ENCODE measurements around the gene ADGRL1.

Gene ADGRL1

GRCh38 chr19:14102756-14103155, 103.2 kb downstream of the ADGRL1 start:
- H2AFZ ChIP-seq (ENCODE audit: low read depth, low read length) = no peak overlapping the region
- H3K9me3 ChIP-seq (ENCODE audit: insufficient read depth, low read length, severe bottlenecking) = no peaks in the 10 kb centered on the region
- no peaks in the 10 kb centered on the region for H3K27me3 ChIP-seq (ENCODE audit: insufficient read depth, low read length, poor library complexity)
- peaks cover 44% of the 10 kb centered on the region for H3K36me3 ChIP-seq (ENCODE audit: insufficient read depth, low read length)
- no peak overlapping the region for H3K4me2 ChIP-seq (ENCODE audit: insufficient read depth, low read length)
- no peak overlapping the region for H3K4me3 ChIP-seq (ENCODE audit: low read depth in 1 of 2, low read length in 2 of 2)
- H3K9ac ChIP-seq (ENCODE audit: low read depth, low read length) = no peak overlapping the region
- no peaks in the 10 kb centered on the region; the same call in 1 of the 2 replicates for H4K20me1 ChIP-seq (ENCODE audit: insufficient read depth, low read length)
- DNase-seq (no peak), ATAC-seq (ENCODE audit: insufficient read depth, low read depth) (no peak)
- H3K4me1 ChIP-seq (ENCODE audit: insufficient read depth, low read length) = no peaks in the 10 kb centered on the region
- H3K27ac ChIP-seq (ENCODE audit: low read length) = no peak overlapping the region
- TF ChIP-seq EZH2 (IDR thresholded peaks at IDR 0.05; ENCODE audit: borderline replicate concordance, low read depth, low read length, severe bottlenecking) = no peak
- no peak for TF ChIP-seq CTCF (IDR thresholded peaks at IDR 0.05; ENCODE audit: borderline replicate concordance, extremely low read depth, low read length, poor library complexity, severe bottlenecking)
- 0 out of 2 replicates have a peak, but pooled peaks cover under 1% of the 10 kb centered on the region for H3K79me2 ChIP-seq (ENCODE audit: insufficient read depth, low read length)

GRCh38 chr19:14102102-14102696, 103.8 kb downstream of the ADGRL1 start:
- Histone ChIP-seq H3K27me3 (ENCODE audit: insufficient read depth, low read length, poor library complexity) (no peaks in the 10 kb centered on the region), H4K20me1 (ENCODE audit: insufficient read depth, low read length) (no peaks in the 10 kb centered on the region), H3K4me3 (ENCODE audit: low read depth in 1 of 2, low read length in 2 of 2) (no peak overlapping the region), H3K9me3 (ENCODE audit: insufficient read depth, low read length, severe bottlenecking) (no peaks in the 10 kb centered on the region), H3K27ac (ENCODE audit: low read length) (no peak overlapping the region), H3K36me3 (ENCODE audit: insufficient read depth, low read length) (peaks cover 49% of the 10 kb centered on the region), H2AFZ (ENCODE audit: low read depth, low read length) (no peak overlapping the region), H3K9ac (ENCODE audit: low read depth, low read length) (no peak overlapping the region), H3K4me1 (ENCODE audit: insufficient read depth, low read length) (no peaks in the 10 kb centered on the region), H3K79me2 (ENCODE audit: insufficient read depth, low read length) (no peaks in the 10 kb centered on the region), H3K4me2 (ENCODE audit: insufficient read depth, low read length) (no peak overlapping the region)
- TF ChIP-seq EZH2 (IDR thresholded peaks at IDR 0.05; ENCODE audit: borderline replicate concordance, low read depth, low read length, severe bottlenecking) (no peak), CTCF (IDR thresholded peaks at IDR 0.05; ENCODE audit: borderline replicate concordance, extremely low read depth, low read length, poor library complexity, severe bottlenecking) (no peak)
- no peak for DNase-seq
- no peak for ATAC-seq (ENCODE audit: insufficient read depth, low read depth)

- TF ChIP-seq CTCF (IDR thresholded peaks at IDR 0.05; ENCODE audit: borderline replicate concordance, extremely low read depth, low read length, poor library complexity, severe bottlenecking) = no peak
- TF ChIP-seq EZH2 (IDR thresholded peaks at IDR 0.05; ENCODE audit: borderline replicate concordance, low read depth, low read length, severe bottlenecking) = no peak
- DNase-seq (no peak), ATAC-seq (ENCODE audit: insufficient read depth, low read depth) (no peak)
- H3K9me3 ChIP-seq (ENCODE audit: insufficient read depth, low read length, severe bottlenecking) = no peaks in the 10 kb centered on the region
- H3K27me3 ChIP-seq (ENCODE audit: insufficient read depth, low read length, poor library complexity) = no peaks in the 10 kb centered on the region
- H3K4me2 ChIP-seq (ENCODE audit: insufficient read depth, low read length) = no peak overlapping the region
- no peak overlapping the region for H3K27ac ChIP-seq (ENCODE audit: low read length)
- H4K20me1 ChIP-seq (ENCODE audit: insufficient read depth, low read length) = no peaks in the 10 kb centered on the region
- no peaks in the 10 kb centered on the region for H3K79me2 ChIP-seq (ENCODE audit: insufficient read depth, low read length)
- no peak overlapping the region for H3K9ac ChIP-seq (ENCODE audit: low read depth, low read length)
- H3K36me3 ChIP-seq (ENCODE audit: insufficient read depth, low read length) = peaks cover 57% of the 10 kb centered on the region
- no peaks in the 10 kb centered on the region for H3K4me1 ChIP-seq (ENCODE audit: insufficient read depth, low read length)
- H3K4me3 ChIP-seq (ENCODE audit: low read depth in 1 of 2, low read length in 2 of 2) = no peak overlapping the region
- no peak overlapping the region for H2AFZ ChIP-seq (ENCODE audit: low read depth, low read length)
Observed at GRCh38 chr19:14101003-14101545, 104.9 kb downstream of the ADGRL1 start.

All from DND-41 (cell line).